NCI-H748 treated with DMSO at 0.1 percent for 48 hours (cell line): ENCODE measurements around the gene PRCC.

Experiments used
- DNase-seq: peaks from one replicate; lab custom pipeline; 2025; lab: John Stamatoyannopoulos, UW

PRCC gene

GRCh38 chr1:156844102-156844501 lies 76.8 kb downstream of the PRCC start:
- DNase-seq = no peak

GRCh38 chr1:156844638-156845037 lies 77.3 kb downstream of the PRCC start:
- no peak for DNase-seq

GRCh38 chr1:156845055-156845952 lies 78.0 kb downstream of the PRCC start:
- DNase-seq = no peak

- DNase-seq = no peak
Observed at GRCh38 chr1:156845953-156846545, 78.7 kb downstream of the PRCC start.

- DNase-seq = no peak
Observed at GRCh38 chr1:156846643-156847042, 79.3 kb downstream of the PRCC start.

- no peak for DNase-seq
Observed at GRCh38 chr1:156847591-156848460, 80.5 kb downstream of the PRCC start.

GRCh38 chr1:156848461-156849150 lies 81.3 kb downstream of the PRCC start:
- DNase-seq = no peak

GRCh38 chr1:156849151-156849496 lies 81.8 kb downstream of the PRCC start:
- no peak for DNase-seq
